Right kidney (tissue), 1 donor: ENCODE data around the gene MED12L.
"Not testable (repeated sequence)": the region's sequence is repeated elsewhere in the genome, so short reads cannot be mapped to it uniquely, and the experiment has no call there.

Source experiments
- DNase-seq: peaks from one replicate; pipeline ENCODE4 v3.0.0-alpha.2; 2016

The MED12L gene

GRCh38 chr3:151377768-151378385 lies 292.4 kb downstream of the MED12L start:
- DNase-seq, result no peak

DNA sequence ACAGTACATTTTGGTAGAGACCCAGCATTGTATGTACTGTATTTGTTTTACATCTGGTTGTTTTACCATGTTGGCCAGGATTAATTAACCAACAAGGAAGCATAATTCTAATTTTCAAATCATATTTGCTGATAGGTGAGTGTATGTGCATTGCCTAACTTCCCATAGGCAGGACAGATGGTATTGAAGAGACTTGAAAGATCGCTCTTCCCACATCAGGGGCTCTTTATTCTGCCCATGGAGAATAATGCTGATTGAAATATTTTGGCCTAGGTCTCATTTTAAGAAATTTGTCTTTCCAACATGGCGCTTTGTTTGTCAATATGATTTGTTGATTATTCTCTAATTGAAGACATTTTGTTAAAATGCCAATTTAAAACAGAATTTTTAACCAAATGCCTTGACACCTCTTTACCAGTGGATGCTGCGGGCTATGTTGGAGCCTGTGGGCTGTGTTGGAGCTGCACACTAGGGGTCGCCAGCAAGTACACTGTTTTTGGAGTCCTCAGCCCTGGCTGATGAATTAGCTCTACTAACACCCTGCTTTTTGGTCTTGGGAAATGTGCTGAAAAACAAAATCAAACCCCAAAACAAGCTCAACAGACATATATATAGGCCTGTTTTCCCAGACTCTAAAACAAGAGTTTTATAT lies 293.7 kb downstream of the MED12L start:
- no peak for DNase-seq

DNA sequence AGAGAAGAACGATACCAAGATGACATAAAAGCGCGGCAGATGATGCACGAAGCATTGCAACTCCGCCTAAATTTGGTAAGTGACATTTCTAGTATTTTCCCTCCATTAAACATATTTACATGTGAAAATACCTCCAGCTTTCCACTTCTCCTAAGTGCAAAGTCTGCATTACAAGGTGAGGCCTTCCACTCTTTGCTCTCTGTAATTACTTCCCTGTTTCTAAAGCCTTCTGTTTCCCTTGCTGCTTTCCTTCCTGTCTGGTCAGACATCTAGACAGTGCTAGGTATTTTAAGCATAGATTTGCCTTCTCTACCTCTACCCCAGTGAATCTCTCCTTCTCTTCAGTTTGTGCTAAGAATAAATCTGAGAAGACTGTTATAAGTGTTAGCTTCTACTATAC lies 297.2 kb downstream of the MED12L start:
- no peak for DNase-seq

- DNase-seq, result no peak
Observed at GRCh38 chr3:151383111-151383510, 297.6 kb downstream of the MED12L start.

DNA sequence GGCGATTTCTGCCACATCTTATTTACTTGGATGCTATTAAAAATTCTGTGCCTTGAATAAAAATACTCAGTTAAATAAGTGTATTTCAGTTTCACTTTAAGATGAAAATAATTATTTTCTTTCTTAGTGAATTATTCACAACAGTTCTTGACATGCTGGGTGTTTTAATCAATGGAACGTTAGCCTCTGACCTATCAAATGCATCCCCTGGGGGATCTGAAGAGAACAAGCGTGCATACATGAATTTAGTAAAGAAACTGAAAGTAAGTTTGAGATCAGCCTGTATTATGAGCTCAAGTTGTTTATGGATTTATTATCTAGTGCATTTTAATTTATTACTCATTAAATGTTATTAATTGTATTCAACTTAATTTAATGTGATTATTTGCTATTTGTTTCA lies 298.5 kb downstream of the MED12L start:
- no peak for DNase-seq

- no peak for DNase-seq
Observed at GRCh38 chr3:151384741-151385174, 299.3 kb downstream of the MED12L start, which contains the start of gene P2RY12. P2RY12 (minus strand) TSS chr3:151384753; CDS start chr3:151338845, 45,908 bp downstream.

DNA sequence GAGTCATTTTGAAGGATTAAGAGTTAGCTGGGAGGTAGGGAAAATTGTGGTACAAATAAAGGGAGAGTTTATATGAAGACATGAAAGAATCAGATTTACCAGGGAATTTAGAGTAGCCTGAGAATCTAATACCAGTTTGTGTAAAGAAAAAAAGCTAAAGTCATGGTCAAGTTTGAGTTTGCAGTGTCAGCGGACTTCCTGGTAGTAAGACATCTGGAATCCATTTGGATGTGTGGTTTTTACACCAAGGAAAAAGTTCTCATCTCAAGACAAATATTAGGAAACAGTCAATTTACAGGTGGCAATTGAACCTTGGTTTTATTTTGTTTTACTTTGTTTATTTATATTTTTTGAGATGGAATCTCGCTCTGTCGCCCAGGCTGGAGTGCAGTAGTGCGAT lies 300.6 kb downstream of the MED12L start:
- no peak for DNase-seq

DNA sequence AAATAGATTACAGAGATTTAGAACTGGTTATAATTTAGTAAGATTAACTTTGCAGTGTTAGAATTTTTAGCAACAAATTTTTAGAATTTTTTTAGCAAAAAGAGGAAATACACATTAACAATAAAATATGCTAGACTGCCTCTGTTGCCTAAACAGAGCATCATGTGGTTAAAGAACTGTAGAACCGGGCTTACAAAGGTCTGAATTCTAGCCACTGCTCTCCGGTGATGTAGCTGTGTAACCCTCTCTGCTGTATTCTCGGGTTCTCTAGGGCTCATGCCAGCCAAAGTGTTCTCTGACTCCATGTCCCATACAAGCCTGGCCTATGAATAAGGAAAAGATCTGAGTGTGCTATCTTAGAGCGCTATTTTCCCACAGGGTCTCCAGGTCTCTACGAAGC lies 302.0 kb downstream of the MED12L start:
- no peak for DNase-seq

GRCh38 chr3:151387842-151388241 lies 302.4 kb downstream of the MED12L start:
- no peak for DNase-seq

GRCh38 chr3:151391720-151392119 lies 306.3 kb downstream of the MED12L start:
- no peak for DNase-seq

GRCh38 chr3:151392191-151392590 lies 306.7 kb downstream of the MED12L start:
- DNase-seq, result not testable (repeated sequence)

GRCh38 chr3:151393146-151393830 lies 307.8 kb downstream of the MED12L start:
- no peak for DNase-seq

DNA sequence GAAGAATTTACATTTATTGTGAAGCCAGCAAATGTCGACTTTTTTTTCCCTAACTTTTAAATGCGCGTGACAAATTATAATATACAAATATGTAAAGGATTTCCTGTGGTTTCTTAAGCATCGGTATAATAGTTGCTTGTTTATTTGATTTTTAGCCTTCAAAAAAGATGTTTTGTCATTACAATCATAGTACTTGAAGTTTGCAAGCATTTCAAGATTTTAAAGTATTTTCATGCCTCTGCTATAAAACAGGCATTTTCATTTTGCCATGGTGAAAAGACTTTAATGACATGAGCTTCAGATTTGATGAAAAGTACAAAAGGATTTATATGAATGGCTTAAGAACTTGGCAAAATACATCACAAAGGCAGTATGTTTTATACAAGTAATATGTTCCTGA lies 308.5 kb downstream of the MED12L start:
- DNase-seq, result no peak

DNA sequence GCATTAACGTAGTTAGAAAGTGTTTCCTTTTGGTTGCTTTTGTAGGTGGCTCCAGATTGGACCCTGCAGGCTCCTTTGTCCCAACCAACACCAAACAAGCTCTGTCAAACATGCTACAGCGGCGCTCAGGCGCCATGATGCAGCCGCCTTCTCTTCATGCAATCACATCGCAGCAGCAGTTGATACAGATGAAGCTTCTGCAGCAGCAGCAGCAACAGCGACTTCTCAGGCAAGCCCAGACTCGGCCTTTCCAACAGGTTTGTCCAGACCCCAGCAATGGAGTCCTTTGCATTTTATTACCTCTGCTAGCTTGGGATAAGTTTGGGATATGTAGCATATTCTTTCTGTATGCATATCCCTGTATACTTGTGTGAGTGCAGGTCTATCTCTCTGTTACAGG lies 309.1 kb downstream of the MED12L start:
- DNase-seq, result no peak

DNA sequence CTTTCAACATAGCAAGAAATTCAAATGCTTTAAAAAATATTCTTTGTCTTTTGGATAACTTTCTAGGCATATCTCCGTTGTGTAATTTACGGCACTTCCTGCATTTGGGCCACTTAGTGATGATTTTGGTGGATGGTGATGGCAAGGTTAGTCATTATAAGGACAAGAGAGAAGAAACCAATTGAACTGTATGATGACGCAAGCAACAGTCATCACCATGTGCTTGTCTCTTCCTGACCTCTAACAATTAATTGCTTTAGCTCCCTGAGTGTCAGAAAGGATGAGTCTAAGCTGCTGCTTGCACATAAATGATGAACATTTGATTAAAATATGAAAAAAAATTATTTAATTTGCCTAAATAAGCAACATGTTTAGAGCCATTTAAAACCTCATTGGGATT lies 310.3 kb downstream of the MED12L start:
- DNase-seq, result no peak

DNA sequence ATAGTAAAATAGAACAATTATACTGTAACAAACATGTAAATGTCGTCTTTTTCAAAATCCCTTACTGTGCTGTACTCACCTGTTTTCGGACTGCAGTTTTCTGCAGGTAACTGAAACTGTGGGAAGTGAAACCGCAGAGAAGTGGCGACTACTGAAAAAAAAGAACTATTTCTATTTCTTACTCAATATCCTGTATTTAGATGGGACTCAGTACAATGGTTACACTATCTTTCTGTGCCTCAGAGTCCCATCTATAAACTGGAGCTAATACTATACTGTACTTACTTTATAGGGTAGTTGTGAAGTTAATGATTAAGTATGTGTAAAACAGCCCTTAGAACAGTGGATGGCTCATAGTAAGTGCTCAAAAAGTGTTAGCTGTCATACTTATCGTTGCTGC lies 313.4 kb downstream of the MED12L start:
- no peak for DNase-seq

DNA sequence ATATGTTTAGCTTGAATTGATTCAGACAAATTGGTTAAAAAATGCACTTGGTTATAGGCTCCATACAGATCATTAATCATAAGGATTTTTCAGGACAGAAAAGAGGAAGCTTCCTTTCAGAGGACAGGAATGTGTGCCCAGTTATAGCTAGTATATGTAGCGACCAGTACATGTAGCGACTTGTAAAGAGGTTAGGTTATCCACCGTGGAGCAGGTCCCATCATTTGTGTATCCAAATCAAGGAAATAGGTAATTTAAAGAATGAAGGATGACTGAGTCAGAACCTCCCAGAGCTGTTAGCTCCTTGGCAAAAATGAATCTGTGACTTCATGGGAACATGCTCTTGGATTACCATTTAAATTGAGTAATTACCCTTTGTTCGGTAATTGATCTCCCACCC lies 314.9 kb downstream of the MED12L start:
- DNase-seq, result no peak

DNA sequence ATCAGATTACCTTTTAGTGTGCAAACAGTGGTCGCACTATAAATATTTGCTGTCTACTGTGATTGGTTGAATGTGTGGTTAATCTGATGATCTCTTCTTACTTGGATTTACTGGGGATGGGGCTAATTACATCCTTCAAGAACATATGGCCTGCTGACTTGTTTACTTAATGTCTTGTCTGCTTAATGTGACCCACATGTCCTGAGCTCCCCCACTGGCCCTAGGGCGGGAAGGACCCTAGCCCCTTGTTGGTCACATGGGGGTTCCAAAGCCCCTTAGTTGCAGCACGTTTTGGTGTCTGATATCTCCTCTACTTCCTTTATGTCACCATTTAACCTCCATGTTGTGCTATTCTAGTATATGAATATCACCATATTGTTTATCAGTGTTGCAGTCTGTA lies 316.9 kb downstream of the MED12L start:
- DNase-seq, result no peak

GRCh38 chr3:151403246-151403645 lies 317.8 kb downstream of the MED12L start:
- DNase-seq, result no peak

- DNase-seq, result no peak
Observed at GRCh38 chr3:151404316-151404715, 318.9 kb downstream of the MED12L start.

DNA sequence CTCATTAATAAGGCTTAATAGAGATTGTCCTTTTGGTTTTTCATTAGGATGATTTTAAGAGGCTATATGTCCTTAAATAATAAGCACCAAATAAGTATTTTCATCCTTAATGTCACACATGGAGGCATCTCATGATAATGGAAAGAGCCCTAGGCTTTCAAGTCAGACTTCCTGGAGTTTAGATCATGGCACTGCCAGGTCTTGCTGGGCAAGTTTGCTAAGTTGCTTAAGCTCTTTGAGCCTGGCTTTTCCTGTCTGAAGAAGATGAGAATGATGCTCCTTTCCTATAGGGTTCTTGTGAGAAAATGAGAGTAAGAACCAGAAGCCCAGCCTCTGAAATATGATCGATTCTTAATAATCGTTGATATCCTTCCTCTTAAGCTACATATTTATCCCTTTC lies 322.5 kb downstream of the MED12L start:
- DNase-seq, result no peak

GRCh38 chr3:151410891-151411559 lies 325.6 kb downstream of the MED12L start:
- DNase-seq, result no peak

- DNase-seq, result no peak
Observed at GRCh38 chr3:151412989-151413388, 327.5 kb downstream of the MED12L start.
